IPS DF 6.9 (cell line): ENCODE results near the gene YBX1.
"Not testable (repeated sequence)": the region's sequence is repeated elsewhere in the genome, so short reads cannot be mapped to it uniquely, and the experiment has no call there.

Experiments used
- DNase-seq: peaks from one replicate; pipeline ENCODE4 v3.0.0-alpha.2; 2013; ENCODE audit warnings: low read depth, low spot score
- H3K27ac ChIP-seq: one replicate; pipeline ENCODE4 v1.5.1; 2013; ENCODE audit warnings: low read length, control low read depth
- H3K27me3 ChIP-seq: 2 replicates; pipeline ENCODE4 v1.6.1; 2013; ENCODE audit warnings: mild to moderate bottlenecking, low read length; ENCODE audit not compliant: control insufficient read depth, insufficient read depth
- H3K36me3 ChIP-seq: 2 replicates; pipeline ENCODE4 v1.6.1; 2013; ENCODE audit warnings: low read length; ENCODE audit not compliant: control insufficient read depth, insufficient read depth
- H3K4me1 ChIP-seq: 2 replicates; pipeline ENCODE4 v1.6.1; 2013; ENCODE audit warnings: low read length; ENCODE audit not compliant: control insufficient read depth, insufficient read depth
- H3K4me3 ChIP-seq: 2 replicates; pipeline ENCODE4 v1.5.1; 2013; ENCODE audit warnings: mild to moderate bottlenecking, low read length
- H3K9me3 ChIP-seq: 2 replicates; pipeline ENCODE4 v1.6.1; 2013; ENCODE audit warnings: low read length, inconsistent platforms; ENCODE audit not compliant: control insufficient read depth, insufficient read depth
- WGBS: extraction: QIAGEN DNeasy Blood & Tissue Kit; methylation state at CpG from one replicate; pipeline ENCODE4 v1.1.7; 2013; ENCODE audit warnings: mixed read lengths, missing lambda C conversion rate; ENCODE audit not compliant: insufficient read length, insufficient coverage; 5-methylcytosine and 5-hydroxymethylcytosine counted together

The YBX1 gene

DNA sequence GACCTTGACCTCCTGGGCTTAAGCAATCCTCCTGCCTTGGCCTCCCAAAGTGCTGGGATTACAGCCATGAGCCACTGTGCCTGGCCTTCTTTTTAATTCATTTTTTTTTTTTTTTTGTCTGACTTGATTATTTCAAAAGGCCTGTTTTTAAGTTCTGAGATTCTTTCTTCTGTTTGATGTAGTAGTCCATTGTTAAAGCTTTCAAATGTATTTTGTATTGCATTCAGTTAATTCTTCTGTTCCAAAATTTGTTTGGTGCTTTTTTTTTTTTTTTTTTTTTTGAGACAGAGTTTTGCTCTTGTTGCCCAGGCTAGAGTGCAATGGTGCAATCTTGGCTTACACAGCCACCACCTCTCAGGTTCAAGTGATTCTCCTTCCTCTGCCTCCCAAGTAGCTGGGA lies 32.2 kb downstream of the YBX1 start:
- not testable (repeated sequence) for H3K27ac ChIP-seq, H3K9me3 ChIP-seq, H3K36me3 ChIP-seq, DNase-seq, H3K4me1 ChIP-seq, H3K27me3 ChIP-seq, H3K4me3 ChIP-seq

DNA sequence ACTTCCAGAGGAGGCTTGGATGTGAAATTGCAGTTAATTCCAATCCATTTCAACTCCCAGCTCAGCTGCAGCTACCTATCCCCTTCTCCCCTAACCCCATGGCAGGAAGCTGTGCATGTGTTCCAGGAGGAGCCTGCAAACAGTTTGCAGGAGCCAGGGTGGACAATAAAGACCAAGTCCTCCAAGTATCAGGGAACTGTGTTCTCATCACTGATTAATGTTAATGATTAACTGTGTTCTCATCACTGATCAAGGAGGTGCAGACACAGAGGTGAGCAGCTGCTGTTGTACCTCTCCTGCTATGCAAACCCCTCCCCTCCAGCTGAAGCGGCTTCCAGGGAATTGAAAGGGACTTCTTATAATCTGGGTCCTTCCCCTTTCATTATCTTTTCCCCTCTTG lies 38.6 kb downstream of the YBX1 start:
- Histone ChIP-seq H3K4me1 (peaks cover 1% of the 10 kb centered on the region; the same call in 1 of the 2 replicates), H3K9me3 (no peaks in the 10 kb centered on the region), H3K27me3 (no peaks in the 10 kb centered on the region), H3K36me3 (no peaks in the 10 kb centered on the region), H3K27ac (no peak overlapping the region), H3K4me3 (no peak overlapping the region)
- DNase-seq: no peak
- no CpG with 5 or more reads among the region's 1 CpG for WGBS

DNA sequence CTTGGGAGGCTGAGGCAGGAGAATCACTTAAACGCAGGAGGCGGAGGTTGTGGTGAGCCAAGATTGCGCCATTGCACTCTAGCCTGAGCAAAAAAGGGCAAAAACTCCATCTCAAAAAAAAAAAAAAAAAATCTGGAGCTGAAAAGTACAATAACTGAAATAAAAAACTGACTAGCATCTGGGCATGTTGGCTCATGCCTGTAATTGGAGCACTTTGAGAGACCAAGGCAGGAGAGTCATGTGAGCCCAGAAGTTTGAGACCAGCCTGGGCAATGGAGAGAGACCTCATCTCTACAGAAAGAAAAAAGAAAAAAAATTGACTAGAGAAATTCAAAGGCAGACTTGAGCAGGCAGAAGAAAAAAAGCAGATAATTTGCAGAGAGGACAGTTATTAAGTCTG lies 39.7 kb downstream of the YBX1 start:
- no peak overlapping the region for H3K27ac ChIP-seq

DNA sequence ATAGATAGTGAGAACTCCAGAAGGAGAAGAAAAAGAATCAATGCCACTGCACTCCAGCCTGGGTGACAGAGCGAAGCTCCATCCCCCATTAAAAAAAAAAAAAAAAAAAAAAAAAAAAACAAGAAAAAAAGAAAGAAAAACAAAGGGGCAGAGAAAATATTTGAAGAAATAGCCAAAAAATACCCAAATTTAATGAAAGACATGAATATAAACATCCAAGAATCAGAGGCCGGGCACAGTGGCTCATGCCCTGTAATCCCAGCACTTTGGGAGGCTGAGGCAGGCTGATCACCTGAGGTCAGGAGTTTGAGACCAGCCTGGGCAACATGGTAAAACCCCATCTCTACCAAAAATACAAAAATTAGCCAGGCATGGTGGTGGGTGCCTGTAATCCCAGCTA lies 40.2 kb downstream of the YBX1 start:
- H3K27ac ChIP-seq, H3K36me3 ChIP-seq, H3K9me3 ChIP-seq, H3K4me3 ChIP-seq, H3K27me3 ChIP-seq, DNase-seq, H3K4me1 ChIP-seq: not testable (repeated sequence)
- no CpG with 5 or more reads among the region's 2 CpGs for WGBS

More for the DNA sequence above, 39.7 kb downstream of the YBX1 start:
- no peaks in the 10 kb centered on the region for H3K36me3 ChIP-seq
- no peak overlapping the region for H3K4me3 ChIP-seq
- DNase-seq: no peak
- H3K27me3 ChIP-seq: no peaks in the 10 kb centered on the region
- peaks cover 1% of the 10 kb centered on the region; the same call in 1 of the 2 replicates for H3K4me1 ChIP-seq
- WGBS: no CpG with 5 or more reads among the region's 3 CpGs
- no peaks in the 10 kb centered on the region for H3K9me3 ChIP-seq

DNA sequence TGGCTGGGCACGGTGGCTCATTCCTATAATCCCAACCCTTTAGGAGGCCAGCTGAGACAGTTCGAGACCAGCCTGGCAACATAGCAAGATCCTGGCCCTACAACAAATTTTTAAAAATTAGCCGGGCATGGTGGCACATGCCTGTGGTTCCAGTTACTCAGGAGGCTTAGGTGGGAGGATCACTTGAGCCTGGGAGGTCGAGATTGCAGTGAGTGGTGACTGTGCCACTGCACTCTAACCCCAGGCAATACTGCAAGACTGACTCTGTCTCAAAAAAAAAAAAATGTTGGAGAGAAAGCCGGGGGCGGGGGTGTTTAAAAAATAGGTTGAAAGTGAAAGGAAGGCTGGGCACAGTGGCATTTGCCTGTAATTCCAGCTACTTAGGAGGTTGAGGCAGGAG lies 41.3 kb downstream of the YBX1 start:
- H3K27ac ChIP-seq: no peak overlapping the region
- H3K4me3 ChIP-seq: no peak overlapping the region
- WGBS: no CpG with 5 or more reads among the region's 6 CpGs

DNA sequence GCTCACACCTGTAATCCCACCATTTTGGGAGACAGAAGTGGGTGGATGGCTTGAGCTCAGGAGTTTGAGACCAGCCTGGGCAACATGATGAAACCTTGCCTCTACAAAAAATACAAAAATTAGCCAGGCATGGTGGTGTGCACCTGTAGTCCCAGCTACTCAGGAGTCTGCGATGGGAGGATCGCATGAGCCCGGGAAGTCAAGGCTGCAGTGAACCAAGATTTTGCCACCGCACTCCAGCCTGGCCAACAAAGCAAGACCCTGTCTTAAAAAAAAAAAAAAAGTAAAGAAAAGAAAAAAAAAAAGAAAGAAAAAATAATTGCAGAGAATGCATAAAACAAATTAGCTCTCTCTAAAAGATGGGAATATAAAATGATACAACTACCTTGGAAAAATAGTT lies 43.6 kb downstream of the YBX1 start:
- not testable (repeated sequence) for H3K27ac ChIP-seq, H3K9me3 ChIP-seq

More for the DNA sequence above, 41.3 kb downstream of the YBX1 start:
- DNase-seq: no peak
- H3K4me1 ChIP-seq: peaks cover 1% of the 10 kb centered on the region; the same call in 1 of the 2 replicates
- H3K9me3 ChIP-seq: no peaks in the 10 kb centered on the region
- no peaks in the 10 kb centered on the region for H3K27me3 ChIP-seq
- H3K36me3 ChIP-seq: no peaks in the 10 kb centered on the region

DNA sequence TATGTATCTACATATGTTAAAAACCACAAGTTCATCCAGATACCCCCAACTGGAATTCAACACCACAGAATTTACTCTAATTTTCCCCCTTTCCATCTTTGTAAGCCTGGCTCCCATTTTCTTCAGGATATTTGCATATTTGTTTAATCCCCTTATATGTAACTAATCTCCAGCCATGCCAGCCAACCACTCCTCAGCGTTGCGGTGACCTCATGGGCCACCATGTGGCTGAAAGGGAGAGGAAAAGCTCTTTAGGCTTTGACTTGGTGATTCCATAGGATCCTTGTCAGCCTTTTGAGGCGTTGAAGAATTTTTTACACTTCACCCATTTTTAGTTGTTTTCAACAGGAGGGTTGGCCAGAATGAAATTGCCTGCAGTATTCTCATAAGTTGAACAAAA lies 47.8 kb downstream of the YBX1 start:
- no peaks in the 10 kb centered on the region for H3K4me1 ChIP-seq
- H3K27me3 ChIP-seq: no peaks in the 10 kb centered on the region
- DNase-seq: no peak
- no peak overlapping the region for H3K4me3 ChIP-seq
- H3K27ac ChIP-seq: no peak overlapping the region
- H3K9me3 ChIP-seq: no peaks in the 10 kb centered on the region
- no peaks in the 10 kb centered on the region for H3K36me3 ChIP-seq
- WGBS: no CpG with 5 or more reads among the region's 3 CpGs

More for the DNA sequence above, 43.6 kb downstream of the YBX1 start:
- not testable (repeated sequence) for DNase-seq, H3K4me3 ChIP-seq, H3K27me3 ChIP-seq, H3K36me3 ChIP-seq, H3K4me1 ChIP-seq
- no CpG with 5 or more reads among the region's 4 CpGs for WGBS

DNA sequence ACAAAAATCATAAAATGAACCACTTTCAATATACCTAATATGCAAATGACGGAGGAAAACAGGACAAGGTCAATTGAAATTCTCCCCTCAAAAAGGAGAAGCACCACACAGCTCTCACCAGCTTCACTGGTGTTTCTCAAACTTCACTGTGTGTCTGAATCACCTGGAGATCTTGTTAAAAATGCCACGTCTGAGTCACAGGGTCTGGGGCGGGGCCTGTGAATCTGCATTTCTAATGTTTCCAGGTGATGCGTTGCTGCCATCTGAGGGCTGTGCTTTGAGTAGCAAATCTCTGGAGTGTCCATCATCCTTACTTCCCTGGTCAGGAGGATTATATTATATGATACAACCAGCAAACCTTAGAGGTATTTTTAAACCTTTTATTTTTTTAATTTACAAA lies 48.8 kb downstream of the YBX1 start:
- Histone ChIP-seq H3K9me3 (no peaks in the 10 kb centered on the region), H3K4me1 (no peaks in the 10 kb centered on the region), H3K4me3 (no peak overlapping the region), H3K36me3 (no peaks in the 10 kb centered on the region), H3K27ac (no peak overlapping the region), H3K27me3 (no peaks in the 10 kb centered on the region)
- DNase-seq: no peak
- WGBS: no CpG with 5 or more reads among the region's 4 CpGs

DNA sequence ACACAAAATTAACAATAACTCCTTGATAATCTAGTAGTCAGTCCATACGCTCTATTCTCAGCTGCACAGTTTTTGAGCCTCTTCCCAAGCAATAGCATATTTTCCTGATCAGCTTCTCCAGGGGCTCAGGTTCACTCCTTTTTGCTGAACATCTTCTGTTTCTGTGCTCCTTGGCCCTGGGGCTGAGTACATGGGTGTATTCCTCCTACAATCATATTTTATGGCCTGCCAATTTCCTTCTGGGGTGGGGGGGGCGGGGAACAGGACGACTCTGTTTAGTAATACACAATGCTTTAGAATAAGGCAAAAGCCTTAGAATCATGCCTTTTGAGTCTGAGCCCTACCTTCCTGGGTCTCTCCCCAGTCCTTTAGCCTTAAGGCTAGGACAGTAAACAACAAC lies 49.4 kb downstream of the YBX1 start:
- H3K36me3 ChIP-seq: no peaks in the 10 kb centered on the region
- H3K27ac ChIP-seq: no peak overlapping the region
- H3K27me3 ChIP-seq: no peaks in the 10 kb centered on the region
- no peaks in the 10 kb centered on the region for H3K9me3 ChIP-seq
- H3K4me3 ChIP-seq: no peak overlapping the region
- WGBS: 100% methylated on average over 1 of the region's 3 CpGs
- DNase-seq: no peak
- H3K4me1 ChIP-seq: peaks cover 2% of the 10 kb centered on the region; the same call in 1 of the 2 replicates

DNA sequence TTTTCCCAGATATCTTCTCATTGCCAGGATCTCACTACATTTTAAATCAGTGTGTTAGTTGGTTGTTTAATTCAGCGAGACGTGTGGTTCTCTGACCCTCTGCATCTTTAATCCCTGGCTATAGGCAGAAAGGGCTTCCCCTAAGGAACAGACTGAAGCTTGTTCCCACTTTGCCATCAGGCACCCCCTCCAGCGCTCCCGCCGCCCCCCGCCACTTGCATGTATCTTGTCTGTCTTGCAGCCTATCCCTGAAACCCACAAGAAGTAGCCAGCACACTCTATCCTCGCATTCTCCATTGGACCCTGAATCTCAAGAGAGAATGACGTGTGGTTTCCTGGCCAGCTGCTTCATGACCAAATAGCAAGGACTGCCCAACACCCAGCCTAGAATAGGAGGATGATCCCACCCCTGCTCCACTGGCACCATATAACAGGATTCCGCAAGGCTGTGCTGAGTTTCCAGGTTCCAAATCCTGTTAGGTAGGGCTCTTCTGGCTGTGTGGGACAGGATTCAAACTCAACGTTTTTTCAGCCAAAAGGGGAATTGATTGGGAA lies 50.0 kb downstream of the YBX1 start:
- Histone ChIP-seq H3K36me3 (no peaks in the 10 kb centered on the region), H3K27me3 (no peaks in the 10 kb centered on the region), H3K4me1 (peaks cover 2% of the 10 kb centered on the region; the same call in 1 of the 2 replicates), H3K9me3 (no peaks in the 10 kb centered on the region), H3K4me3 (no peak overlapping the region), H3K27ac (no peak overlapping the region)
- WGBS: no CpG with 5 or more reads among the region's 10 CpGs
- DNase-seq: no peak

DNA sequence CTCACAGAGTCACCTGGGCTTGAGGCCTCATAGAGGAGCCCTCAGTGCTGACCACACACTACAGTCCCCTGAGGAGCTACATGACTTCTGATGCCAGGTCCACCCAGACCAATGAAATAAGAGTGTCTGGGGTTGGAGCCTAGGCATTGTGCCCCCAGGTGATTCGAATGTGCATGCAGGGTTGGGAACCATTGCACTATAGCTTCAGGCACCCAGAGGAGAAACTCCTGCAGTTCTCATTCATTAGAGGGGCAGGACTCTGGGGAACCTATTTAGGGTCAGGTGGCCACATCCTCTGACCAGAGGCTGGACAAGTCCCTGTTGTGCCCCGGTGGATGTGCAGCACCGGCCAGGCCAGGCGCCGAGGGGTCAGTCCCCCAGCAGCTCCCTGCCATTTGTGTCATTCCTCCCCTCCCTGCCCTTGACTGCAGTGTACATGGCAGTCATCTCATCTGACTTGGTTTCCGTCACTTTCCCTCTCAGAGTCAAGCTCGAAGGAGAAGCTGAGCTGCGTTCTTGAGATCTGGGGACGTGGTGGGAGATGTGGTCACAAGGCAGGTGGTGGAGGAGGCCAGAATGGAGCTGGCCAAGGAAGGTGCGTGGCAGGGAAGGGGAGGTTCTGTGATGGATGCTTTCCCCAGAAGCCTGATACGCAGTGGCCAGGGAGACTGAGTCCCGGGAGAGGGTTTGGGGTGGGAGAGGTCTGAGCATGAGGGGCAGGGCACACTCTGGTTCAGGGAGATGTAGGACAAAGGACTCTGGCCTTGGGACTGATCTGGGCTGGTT lies 51.4 kb downstream of the YBX1 start:
- DNase-seq: no peak
- Histone ChIP-seq H3K4me3 (no peak overlapping the region), H3K27ac (no peak overlapping the region), H3K9me3 (no peaks in the 10 kb centered on the region), H3K4me1 (peaks cover 4% of the 10 kb centered on the region; the same call in 1 of the 2 replicates), H3K36me3 (no peaks in the 10 kb centered on the region), H3K27me3 (no peaks in the 10 kb centered on the region)
- no CpG with 5 or more reads among the region's 12 CpGs for WGBS
